ENCODE measurements around the gene ATOH8.
A peak's percentile ranks its signal among the peaks of the same experiment; 100 is the strongest.

ATOH8 gene

GRCh38 chr2:85746321-85747004, 7.3 kb upstream of the ATOH8 start:
- no peak for DNase-seq
- intact Hi-C loops (cut with DNase I): no loop called here

GRCh38 chr2:85747441-85747840, 6.3 kb upstream of the ATOH8 start:
- DNase-seq: no peak
- intact Hi-C loops (cut with DNase I): no loop called here

DNA sequence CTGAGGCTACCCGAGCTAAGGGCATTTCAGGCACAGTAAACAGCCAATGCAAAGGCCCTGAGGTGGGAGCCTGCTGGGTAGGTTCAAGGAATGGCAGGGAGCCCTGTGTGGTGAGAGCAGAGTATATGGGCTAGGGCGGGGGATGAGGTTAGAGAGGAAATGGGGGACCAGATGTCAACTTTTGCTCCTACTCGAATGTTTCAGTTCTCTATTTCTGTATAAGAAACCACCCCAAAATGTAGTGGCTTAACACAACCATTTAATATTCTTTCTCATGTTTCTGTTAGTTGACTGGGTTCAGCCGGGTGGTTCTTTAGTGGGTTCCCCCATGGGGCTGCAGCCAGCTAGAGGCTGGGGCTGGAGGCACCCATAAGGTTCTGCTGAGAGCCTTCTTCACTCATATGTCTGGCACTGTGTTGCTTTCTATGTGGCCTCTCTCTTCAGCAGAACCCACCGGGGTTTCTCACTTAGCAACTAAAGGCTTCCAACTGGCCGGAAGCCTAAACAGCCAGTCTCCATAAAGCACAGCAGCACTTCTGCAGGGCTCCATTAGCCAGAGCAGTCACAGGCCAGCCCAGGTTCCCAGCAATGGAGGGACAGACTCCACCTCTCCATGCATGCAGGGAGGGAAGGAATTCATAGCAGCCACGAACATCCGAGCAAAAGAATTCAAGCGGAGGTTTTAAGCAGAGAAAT, 5.6 kb upstream of the ATOH8 start:
- DNase-seq: no peak
- intact Hi-C loops (cut with DNase I): no loop called here

GRCh38 chr2:85748985-85749875, 4.6 kb upstream of the ATOH8 start:
- DNase-seq: no peak
- intact Hi-C loops (cut with DNase I): no loop called here

GRCh38 chr2:85750587-85751575, 2.9 kb upstream of the ATOH8 start:
- DNase-seq: peak; percentile 71 to 95 (median 87)
- intact Hi-C loops (cut with DNase I): loop anchor here (5.0 kb wide), 1 partner anchor 41 kb away; no protein-coding TSS in a partner anchor

GRCh38 chr2:85751627-85752026, 2.2 kb upstream of the ATOH8 start:
- DNase-seq: no peak
- intact Hi-C loops (cut with DNase I): loop anchor here (5.0 kb wide), 1 partner anchor 41 kb away; no protein-coding TSS in a partner anchor

- peak in 15 of 42 donors; percentile 22 to 77 (median 55) for DNase-seq
- intact Hi-C loops (cut with DNase I): loop anchor here (5.0 kb wide), 1 partner anchor 39 kb away; no protein-coding TSS in a partner anchor
These were observed 711 bp upstream of the ATOH8 start for GRCh38 chr2:85753035-85753524.

- peak in 36 of 42 donors; percentile 39 to 83 (median 61) for DNase-seq
These were observed 713 bp downstream of the ATOH8 start for GRCh38 chr2:85754313-85755095.

GRCh38 chr2:85755122-85756027, 1.6 kb downstream of the ATOH8 start:
- DNase-seq: peak in 4 of 42 donors; percentile 33 to 58 (median 48)
- intact Hi-C loops (cut with DNase I): no loop called here

More at GRCh38 chr2:85754313-85755095, 713 bp downstream of the ATOH8 start:
- intact Hi-C loops (cut with DNase I): loop anchor here (5.0 kb wide), 1 partner anchor 38 kb away; no protein-coding TSS in a partner anchor

GRCh38 chr2:85756195-85756594, 2.4 kb downstream of the ATOH8 start:
- intact Hi-C loops (cut with DNase I): no loop called here
- no peak for DNase-seq

DNA sequence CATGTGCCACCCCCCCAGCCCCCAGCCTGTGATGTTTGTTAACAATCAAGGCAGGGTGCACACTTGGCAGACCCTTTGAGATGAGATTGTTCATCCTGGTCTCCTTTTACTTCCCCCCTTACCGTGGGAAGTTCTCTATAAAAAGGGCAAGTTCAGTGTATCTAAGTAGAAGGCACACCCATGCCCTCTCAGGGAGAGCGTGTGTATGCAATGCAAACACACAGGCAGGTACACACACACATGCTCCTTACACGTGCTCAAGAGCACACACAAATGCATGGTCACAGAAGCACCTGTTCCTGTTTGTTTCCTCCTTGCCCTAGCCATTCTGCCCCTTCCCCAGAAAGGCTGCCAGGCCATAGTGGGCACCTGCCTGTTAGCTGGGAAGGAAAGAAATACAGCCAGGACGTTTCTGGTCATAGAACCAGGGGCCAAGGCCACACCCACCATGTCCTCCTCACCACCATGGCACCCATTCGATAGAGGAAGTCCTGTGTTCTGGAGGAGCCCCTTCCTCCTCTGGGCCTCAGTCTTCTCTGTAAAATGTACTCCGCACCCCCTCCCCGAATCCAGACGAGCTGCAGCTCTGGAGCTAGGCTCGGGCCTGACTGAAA, 3.1 kb downstream of the ATOH8 start:
- intact Hi-C loops (cut with DNase I): no loop called here
- DNase-seq: no peak

- DNase-seq: no peak
- intact Hi-C loops (cut with DNase I): no loop called here
These were observed 4.1 kb downstream of the ATOH8 start for GRCh38 chr2:85757860-85758259.

GRCh38 chr2:85758361-85759256, 4.8 kb downstream of the ATOH8 start:
- intact Hi-C loops (cut with DNase I): no loop called here
- DNase-seq: peak in 4 of 42 donors; percentile 38 to 71 (median 51)

GRCh38 chr2:85759257-85759613, 5.4 kb downstream of the ATOH8 start:
- DNase-seq: no peak
- intact Hi-C loops (cut with DNase I): no loop called here

DNA sequence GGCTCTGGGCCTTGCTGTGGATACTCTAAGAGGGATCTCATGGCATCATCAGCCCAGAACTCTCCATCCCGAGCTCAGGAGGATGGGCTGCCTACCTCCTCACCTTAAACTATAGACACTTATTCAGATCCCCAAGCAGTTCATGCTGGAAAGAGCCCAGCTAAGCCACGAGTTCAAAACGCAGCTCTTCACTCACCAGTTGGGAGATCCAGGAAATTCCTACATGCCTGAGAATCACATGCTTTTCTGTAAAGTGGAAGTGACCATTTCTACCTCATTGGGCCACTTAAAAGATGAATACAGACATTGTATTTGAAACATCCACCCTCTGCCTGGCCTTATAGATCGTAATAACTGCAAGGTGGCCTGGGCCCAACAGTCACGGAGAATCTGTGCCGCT, 6.6 kb downstream of the ATOH8 start:
- intact Hi-C loops (cut with DNase I): no loop called here
- no peak for DNase-seq

Data from head of caudate nucleus (tissue), 42 donors.